ENCODE measurements around the gene CSRP1.

CSRP1 gene

GRCh38 chr1:201511941-201512539, 5.1 kb upstream of the CSRP1 start:
- DNase-seq: peak; percentile 45

- DNase-seq: no peak
Observed at GRCh38 chr1:201511396-201511940, 4.5 kb upstream of the CSRP1 start.

GRCh38 chr1:201510734-201511133, 3.8 kb upstream of the CSRP1 start:
- DNase-seq: no peak

- no peak for DNase-seq
Observed at GRCh38 chr1:201509601-201510374, 2.9 kb upstream of the CSRP1 start.

GRCh38 chr1:201508809-201509208, 1.9 kb upstream of the CSRP1 start:
- no peak for DNase-seq

- no peak for DNase-seq
Observed at GRCh38 chr1:201507360-201507675, 395 bp upstream of the CSRP1 start.

GRCh38 chr1:201506092-201506491, 831 bp downstream of the CSRP1 start:
- DNase-seq: no peak

- DNase-seq: peak; percentile 5
Observed at GRCh38 chr1:201505503-201505890, 1.4 kb downstream of the CSRP1 start.

GRCh38 chr1:201504799-201505502, 2.0 kb downstream of the CSRP1 start:
- no peak for DNase-seq

- DNase-seq: no peak
Observed at GRCh38 chr1:201504179-201504631, 2.7 kb downstream of the CSRP1 start.

GRCh38 chr1:201503397-201504176, 3.3 kb downstream of the CSRP1 start:
- DNase-seq: no peak

GRCh38 chr1:201502511-201502857, 4.4 kb downstream of the CSRP1 start:
- DNase-seq: no peak

- no peak for DNase-seq
Observed at GRCh38 chr1:201501812-201502510, 5.0 kb downstream of the CSRP1 start.

GRCh38 chr1:201501144-201501543, 5.8 kb downstream of the CSRP1 start:
- no peak for DNase-seq

GRCh38 chr1:201500670-201501120, 6.2 kb downstream of the CSRP1 start:
- DNase-seq: no peak

- DNase-seq: no peak
Observed at GRCh38 chr1:201499795-201500669, 6.9 kb downstream of the CSRP1 start.

GRCh38 chr1:201499191-201499590, 7.7 kb downstream of the CSRP1 start:
- no peak for DNase-seq

- DNase-seq: no peak
Observed at GRCh38 chr1:201498621-201499020, 8.3 kb downstream of the CSRP1 start.

- DNase-seq: no peak
Observed at GRCh38 chr1:201497935-201498509, 8.9 kb downstream of the CSRP1 start.

- DNase-seq: no peak
Observed at GRCh38 chr1:201496296-201496690, 10.6 kb downstream of the CSRP1 start.

Measured in GF-D8 (cell line).